Astrocyte of the spinal cord (primary cell): ENCODE data around the gene PGF.
A peak's percentile ranks its signal among the peaks of the same experiment; 100 is the strongest.

ENCODE experiments used
- DNase-seq: peaks from one replicate; pipeline ENCODE4 v3.0.0; 2011; ENCODE audit warnings: low read depth, low spot score
- H3K4me3 ChIP-seq: 2 replicates; pipeline ENCODE4 v1.5.1; 2011; ENCODE audit warnings: low read depth, mild to moderate bottlenecking, low read length, moderate library complexity
- in situ Hi-C: cut with HindIII; loops from 2 replicates; pipeline ENCODE4 v1.10.0; 2017; ENCODE audit warnings: low sequenced_read_pairs
- TF ChIP-seq, protein P1 (sequence below): IDR thresholded peaks from 2 replicates; pipeline ENCODE4 v1.5.1; 2012; ENCODE audit warnings: low read depth, mild to moderate bottlenecking, low read length, inconsistent platforms

Gene PGF

DNA sequence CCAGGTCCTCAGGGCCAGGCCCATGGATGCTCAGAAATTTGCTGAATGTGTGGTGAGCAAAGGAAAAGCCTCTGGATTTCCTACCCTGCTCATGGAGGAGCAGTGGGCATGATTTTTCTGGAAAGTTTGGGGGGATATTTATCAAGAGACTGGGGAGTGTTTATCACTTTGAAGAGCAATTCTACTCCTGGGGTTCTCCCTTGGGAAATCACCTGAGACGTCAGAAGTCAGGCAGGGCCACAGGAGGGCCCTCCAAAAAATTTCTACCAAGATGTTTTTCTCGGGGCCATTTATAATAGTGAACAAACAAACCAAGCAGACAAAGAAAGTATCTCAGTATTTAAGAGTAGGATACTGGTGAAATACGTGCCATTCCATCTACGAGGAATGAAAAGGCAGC, 27.3 kb upstream of the PGF start:
- DNase-seq = no peak
- in situ Hi-C loops = no loop called here
- no peak overlapping the region for H3K4me3 ChIP-seq
- TF ChIP-seq, protein P1, sequence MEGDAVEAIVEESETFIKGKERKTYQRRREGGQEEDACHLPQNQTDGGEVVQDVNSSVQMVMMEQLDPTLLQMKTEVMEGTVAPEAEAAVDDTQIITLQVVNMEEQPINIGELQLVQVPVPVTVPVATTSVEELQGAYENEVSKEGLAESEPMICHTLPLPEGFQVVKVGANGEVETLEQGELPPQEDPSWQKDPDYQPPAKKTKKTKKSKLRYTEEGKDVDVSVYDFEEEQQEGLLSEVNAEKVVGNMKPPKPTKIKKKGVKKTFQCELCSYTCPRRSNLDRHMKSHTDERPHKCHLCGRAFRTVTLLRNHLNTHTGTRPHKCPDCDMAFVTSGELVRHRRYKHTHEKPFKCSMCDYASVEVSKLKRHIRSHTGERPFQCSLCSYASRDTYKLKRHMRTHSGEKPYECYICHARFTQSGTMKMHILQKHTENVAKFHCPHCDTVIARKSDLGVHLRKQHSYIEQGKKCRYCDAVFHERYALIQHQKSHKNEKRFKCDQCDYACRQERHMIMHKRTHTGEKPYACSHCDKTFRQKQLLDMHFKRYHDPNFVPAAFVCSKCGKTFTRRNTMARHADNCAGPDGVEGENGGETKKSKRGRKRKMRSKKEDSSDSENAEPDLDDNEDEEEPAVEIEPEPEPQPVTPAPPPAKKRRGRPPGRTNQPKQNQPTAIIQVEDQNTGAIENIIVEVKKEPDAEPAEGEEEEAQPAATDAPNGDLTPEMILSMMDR = no peak

GRCh38 chr14:74981833-74982232, 26.4 kb upstream of the PGF start:
- DNase-seq = no peak
- H3K4me3 ChIP-seq = no peak overlapping the region
- TF ChIP-seq, protein P1 = no peak
- in situ Hi-C loops = no loop called here

GRCh38 chr14:74981462-74981782, 26.0 kb upstream of the PGF start:
- in situ Hi-C loops = no loop called here
- TF ChIP-seq, protein P1 = no peak
- DNase-seq = no peak
- H3K4me3 ChIP-seq = no peak overlapping the region

DNA sequence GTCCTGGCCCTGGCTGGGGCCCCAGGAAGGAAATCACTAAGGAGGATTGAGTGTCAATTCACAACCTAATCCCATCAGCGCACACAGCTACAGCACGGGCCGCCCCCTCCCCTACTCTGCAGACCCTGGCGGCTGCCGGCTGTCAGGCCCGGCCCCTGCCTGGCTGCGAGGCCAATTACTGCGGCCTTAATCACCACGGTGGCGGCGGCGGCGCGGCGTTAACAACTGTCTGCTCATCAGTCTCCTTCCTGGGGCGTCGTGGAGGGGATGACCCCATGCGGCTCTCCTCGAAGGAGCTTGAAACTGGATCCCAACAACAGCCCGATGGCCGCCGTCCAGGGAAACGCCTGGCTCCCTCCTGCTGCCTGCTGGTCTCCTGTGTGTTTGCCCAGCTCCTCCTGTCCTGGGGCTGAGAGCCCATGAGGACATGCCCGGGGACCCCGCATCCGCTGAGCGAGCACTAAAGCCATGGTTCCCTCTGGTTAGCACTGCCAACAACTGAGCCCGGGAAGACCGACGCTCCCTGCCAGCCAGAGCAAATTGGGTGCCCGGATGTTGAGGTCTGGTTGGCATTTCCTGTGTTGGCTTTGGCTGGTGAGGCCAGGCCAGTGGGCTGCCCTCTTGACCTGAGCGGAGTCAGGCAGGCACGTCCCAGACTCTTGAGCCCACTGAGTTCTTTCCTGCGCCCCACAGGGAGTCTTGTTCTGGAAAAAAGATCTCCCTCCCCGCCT, 25.5 kb upstream of the PGF start:
- TF ChIP-seq, protein P1 = peak; percentile 3
- DNase-seq = peak; percentile 90
- in situ Hi-C loops = no loop called here
- H3K4me3 ChIP-seq = no peak overlapping the region

DNA sequence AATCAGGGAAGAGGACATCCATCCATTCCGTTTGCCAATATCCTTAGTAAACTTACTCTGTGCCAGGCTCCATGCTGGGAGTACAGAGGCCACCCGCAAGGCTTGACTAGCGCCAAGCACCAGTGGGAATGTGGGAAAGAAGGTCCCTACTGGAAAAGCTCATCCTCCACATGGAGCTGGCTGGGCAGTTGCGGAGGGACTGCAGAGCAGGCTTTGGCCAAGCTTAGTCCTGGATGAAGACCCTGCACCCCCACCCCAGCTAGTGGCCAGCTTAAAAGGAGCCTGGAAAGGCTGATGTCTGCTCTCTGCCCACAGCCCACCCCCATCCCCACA, 25.0 kb upstream of the PGF start:
- in situ Hi-C loops = no loop called here
- H3K4me3 ChIP-seq = no peak overlapping the region
- peak; percentile 54 for DNase-seq
- TF ChIP-seq, protein P1 = no peak

DNA sequence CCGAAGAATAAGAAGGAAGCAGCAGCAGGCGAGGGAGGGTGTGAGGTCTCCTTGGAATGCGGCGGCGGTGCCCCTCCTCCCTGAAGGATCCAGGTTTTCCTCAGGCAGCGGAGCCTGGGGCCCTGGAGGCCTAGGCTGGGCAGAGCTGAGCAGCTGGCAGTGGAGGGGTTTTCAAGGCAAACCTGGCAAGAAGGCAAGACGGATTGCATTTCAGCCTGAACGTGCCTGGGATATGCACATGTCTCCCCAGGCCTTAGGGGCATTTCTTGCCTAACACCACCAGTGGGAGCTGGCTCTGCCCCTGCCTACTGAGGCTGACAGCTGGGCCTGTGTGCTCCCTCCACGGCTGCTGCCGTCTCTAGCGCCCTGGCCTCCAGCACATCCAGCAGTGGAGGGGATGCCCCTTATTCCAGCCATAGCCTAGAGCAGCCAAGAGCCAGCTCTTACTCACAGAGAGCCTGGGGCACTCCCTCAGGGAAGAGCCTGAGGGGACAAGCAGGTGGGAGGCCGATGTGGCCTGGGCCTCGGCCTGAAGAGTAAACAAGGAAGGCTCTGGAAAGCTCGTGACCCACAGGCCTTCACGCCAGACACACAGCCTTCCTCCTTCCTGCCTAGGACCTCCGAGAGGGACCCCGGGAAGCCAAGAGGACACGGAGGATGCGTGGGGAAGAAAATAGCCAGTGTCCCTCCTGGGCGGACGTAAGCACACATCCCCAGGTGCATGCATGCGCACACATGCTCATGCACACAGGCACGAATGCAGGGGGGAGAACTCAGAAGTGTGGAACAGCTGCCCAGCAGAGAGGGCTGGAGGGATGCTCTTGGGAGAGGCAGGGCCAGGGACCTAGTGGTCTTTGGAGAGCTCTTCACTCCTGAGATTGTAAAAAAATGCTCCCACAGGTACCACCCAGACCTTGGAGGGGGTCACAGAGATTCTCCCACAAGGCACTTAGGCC, 24.3 kb upstream of the PGF start:
- TF ChIP-seq, protein P1 = peak; percentile 31
- DNase-seq = peak; percentile 47
- in situ Hi-C loops = no loop called here
- no peak overlapping the region for H3K4me3 ChIP-seq
